Astrocyte of the cerebellum (primary cell): ENCODE measurements around the gene PRKAR2B.
A peak's percentile ranks its signal among the peaks of the same experiment; 100 is the strongest.

ENCODE experiments used
- DNase-seq: peaks from one replicate; pipeline ENCODE4 v3.0.0-alpha.2; 2011; ENCODE audit warnings: low read depth
- H3K4me3 ChIP-seq: 2 replicates; pipeline ENCODE4 v1.5.1; 2011; ENCODE audit warnings: mild to moderate bottlenecking, low read depth, low read length, moderate library complexity
- in situ Hi-C: cut with HindIII; loops from 2 replicates; pipeline ENCODE4 v1.10.0; 2017; ENCODE audit warnings: low sequenced_read_pairs
- TF ChIP-seq, protein P1 (sequence below): IDR thresholded peaks from 2 replicates; pipeline ENCODE4 v1.5.1; 2012; ENCODE audit warnings: low read length, low read depth, moderate library complexity, mild to moderate bottlenecking; ENCODE audit errors: missing control alignments

PRKAR2B gene

DNA sequence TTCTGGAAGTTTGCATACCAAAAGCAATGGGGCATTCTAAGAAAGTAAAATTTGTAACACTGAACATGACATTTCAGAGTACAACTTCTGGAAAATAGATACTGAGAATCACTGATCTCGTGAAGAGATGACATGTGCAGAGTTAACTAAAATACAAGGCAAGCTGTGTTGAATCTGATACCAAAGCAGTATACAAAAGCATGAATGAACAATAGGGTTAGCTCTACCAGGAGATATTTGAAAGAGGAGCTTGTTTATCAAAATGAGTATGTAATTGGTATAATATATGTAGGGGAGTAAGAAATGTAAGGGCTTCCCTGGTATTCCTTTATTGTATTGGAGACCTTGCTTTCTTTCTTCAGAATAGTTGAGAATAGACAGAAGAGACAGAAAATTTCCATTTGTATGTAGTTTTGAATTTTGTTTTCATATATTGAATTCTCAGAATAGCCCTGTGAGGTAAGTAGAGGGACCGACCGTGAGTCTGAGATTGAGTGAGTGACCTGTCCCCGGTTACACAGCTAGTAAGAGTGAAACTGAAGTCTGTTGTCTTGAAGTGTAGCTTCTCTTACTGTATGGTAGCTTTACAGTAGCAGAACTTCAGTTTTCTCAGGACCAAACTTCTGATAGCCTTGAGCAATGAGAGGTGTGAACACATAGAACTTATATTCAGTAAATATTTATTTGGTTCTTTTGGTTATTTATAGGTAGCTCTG lies 129.3 kb downstream of the PRKAR2B start:
- no peak for DNase-seq
- no peak overlapping the region for H3K4me3 ChIP-seq
- in situ Hi-C loops = no loop called here
- TF ChIP-seq, protein P1, sequence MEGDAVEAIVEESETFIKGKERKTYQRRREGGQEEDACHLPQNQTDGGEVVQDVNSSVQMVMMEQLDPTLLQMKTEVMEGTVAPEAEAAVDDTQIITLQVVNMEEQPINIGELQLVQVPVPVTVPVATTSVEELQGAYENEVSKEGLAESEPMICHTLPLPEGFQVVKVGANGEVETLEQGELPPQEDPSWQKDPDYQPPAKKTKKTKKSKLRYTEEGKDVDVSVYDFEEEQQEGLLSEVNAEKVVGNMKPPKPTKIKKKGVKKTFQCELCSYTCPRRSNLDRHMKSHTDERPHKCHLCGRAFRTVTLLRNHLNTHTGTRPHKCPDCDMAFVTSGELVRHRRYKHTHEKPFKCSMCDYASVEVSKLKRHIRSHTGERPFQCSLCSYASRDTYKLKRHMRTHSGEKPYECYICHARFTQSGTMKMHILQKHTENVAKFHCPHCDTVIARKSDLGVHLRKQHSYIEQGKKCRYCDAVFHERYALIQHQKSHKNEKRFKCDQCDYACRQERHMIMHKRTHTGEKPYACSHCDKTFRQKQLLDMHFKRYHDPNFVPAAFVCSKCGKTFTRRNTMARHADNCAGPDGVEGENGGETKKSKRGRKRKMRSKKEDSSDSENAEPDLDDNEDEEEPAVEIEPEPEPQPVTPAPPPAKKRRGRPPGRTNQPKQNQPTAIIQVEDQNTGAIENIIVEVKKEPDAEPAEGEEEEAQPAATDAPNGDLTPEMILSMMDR = no peak

DNA sequence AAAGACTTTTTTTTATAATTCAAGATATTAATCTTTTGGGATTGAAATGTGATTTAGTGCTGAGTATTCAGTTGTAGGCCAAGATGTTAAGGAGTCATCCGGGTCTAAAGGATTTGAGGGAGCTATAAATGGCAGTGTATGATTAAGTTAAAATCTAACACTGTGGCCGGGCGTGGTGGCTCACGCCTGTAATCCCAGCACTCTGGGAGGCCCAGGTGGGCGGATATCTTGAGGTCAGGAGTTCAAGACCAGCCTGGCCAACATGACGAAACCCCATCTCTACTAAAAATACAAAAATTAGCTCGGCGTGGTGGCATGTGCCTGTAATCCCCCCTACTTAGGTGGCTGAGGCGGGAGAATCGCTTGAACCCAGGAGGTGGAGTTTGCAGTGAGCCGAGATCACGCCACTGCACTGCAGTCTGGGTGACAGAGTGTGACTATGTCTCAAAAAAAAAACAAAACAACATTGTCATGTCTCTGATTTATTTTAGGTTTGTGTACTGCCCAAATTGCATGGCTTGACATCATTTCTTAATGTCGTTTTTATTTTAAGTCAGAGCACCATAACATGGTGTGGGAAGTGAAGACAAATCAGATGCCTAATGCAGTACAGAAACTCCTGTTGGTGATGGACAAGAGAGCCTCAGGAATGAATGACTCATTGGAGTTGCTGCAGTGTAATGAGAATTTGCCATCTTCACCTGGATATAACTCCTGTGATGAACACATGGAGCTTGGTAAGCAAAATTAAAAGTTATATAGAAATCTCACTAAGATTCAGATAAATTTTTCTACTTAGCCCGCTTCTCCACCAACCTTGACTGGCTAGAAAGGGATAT lies 135.0 kb downstream of the PRKAR2B start:
- H3K4me3 ChIP-seq = no peak overlapping the region
- TF ChIP-seq, protein P1 = no peak
- in situ Hi-C loops = loop anchor here (25.0 kb wide), 1 partner anchor 558 kb away; the partner anchor contains the start of gene CBLL1
- peak; percentile 12 for DNase-seq

DNA sequence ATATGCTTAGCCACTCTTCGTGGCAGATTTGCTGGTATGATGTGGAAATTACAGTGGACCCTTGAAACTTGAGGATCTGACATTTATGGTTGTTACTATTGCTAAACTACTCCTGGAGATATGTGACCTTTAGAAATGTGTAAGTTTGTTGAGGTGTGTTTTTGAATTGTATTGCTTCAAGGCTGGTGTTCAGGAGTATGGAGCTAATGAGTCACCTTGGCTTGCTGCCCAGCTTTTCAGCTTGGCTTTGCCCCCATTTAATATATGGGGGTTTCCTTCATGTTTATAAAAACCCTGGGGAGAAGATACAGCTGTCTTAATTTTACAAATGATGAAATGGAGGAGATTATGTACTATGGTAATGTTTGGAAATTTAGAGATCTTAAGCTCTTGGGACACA lies 135.9 kb downstream of the PRKAR2B start:
- TF ChIP-seq, protein P1 = no peak
- no peak overlapping the region for H3K4me3 ChIP-seq
- DNase-seq = peak; percentile 63
- in situ Hi-C loops = loop anchor here (25.0 kb wide), 1 partner anchor 557 kb away; the partner anchor contains the start of gene CBLL1

DNA sequence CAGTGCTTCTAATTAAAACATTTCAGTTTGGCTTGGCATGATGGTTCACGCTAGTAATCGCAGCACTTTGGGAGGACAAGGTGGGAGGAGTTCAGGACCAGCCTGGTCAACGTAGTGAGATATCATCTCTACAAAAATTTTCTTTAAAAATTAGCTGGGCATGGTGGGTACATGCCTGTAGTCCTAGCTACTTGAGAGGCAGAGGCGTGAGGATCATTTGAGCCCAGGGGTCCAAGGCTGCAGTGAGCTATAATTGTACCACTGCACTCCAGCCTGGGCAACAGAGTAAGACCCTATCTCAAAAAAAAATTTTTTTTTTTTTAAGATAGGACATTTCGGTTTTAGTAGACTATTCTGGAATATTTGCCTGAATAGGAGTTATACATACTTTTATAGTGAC lies 136.7 kb downstream of the PRKAR2B start:
- in situ Hi-C loops = loop anchor here (25.0 kb wide), 1 partner anchor 556 kb away; the partner anchor contains the start of gene CBLL1
- H3K4me3 ChIP-seq = no peak overlapping the region
- TF ChIP-seq, protein P1 = no peak
- DNase-seq = no peak

DNA sequence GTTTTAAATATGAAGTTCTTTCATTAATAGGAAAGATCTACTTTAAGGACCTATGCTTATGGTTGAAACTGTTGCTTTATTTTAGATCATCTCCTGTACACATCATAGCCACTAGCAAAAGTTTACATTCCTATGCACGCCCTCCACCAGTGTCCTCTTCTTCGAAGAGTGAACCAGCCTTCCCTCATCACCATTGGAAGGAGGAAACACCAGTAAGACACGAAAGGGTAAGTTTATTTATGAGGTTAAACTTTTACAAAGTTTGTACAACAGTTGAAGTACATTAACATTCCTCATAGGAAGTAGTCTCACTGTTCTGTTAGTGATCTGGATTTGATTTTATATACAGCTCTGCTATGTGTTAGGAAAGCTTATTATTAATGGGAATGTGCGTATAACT lies 141.2 kb downstream of the PRKAR2B start:
- TF ChIP-seq, protein P1 = no peak
- H3K4me3 ChIP-seq = no peak overlapping the region
- in situ Hi-C loops = loop anchor here (25.0 kb wide), 1 partner anchor 552 kb away; the partner anchor contains the start of gene CBLL1
- no peak for DNase-seq

DNA sequence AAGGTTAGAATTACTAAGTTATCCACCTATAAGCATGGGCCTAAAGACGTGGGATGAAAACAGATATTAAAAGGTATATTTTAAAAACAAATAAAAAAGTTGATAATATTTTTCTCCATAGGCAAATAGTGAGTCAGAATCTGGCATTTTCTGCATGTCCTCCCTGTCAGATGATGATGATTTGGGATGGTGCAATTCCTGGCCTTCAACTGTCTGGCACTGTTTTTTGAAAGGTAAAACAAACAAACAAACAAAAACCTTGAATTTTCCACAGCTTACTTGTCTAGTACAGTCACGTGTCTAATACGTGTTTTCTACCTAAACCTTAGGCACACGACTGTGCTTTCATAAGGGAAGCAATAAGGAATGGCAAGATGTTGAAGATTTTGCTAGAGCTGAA lies 141.7 kb downstream of the PRKAR2B start:
- DNase-seq = no peak
- TF ChIP-seq, protein P1 = no peak
- in situ Hi-C loops = loop anchor here (25.0 kb wide), 1 partner anchor 551 kb away; the partner anchor contains the start of gene CBLL1
- no peak overlapping the region for H3K4me3 ChIP-seq
